Mucosa of rectum (tissue), 2 donors: ENCODE results near the gene CCDC17.

Experiments used
- H3K27ac ChIP-seq, 2 donors: one replicate each; pipeline ENCODE4 v1.7.0; 2013; ENCODE audit warnings: inconsistent platforms in 2 of 2, low read depth in 2 of 2, low read length in 2 of 2
- H3K27me3 ChIP-seq, 2 donors: one replicate each; pipeline ENCODE4 v1.7.0; 2013; ENCODE audit warnings: low read length in 2 of 2; ENCODE audit not compliant: control insufficient read depth in 2 of 2, insufficient read depth in 2 of 2
- H3K36me3 ChIP-seq, 2 donors: one replicate each; pipeline ENCODE4 v1.7.0; 2013; ENCODE audit warnings: low read length in 2 of 2; ENCODE audit not compliant: control insufficient read depth in 2 of 2, insufficient read depth in 2 of 2
- H3K4me1 ChIP-seq, 2 donors: one replicate each; pipeline ENCODE4 v1.7.0; 2013; ENCODE audit warnings: low read length in 2 of 2, mild to moderate bottlenecking in 1 of 2; ENCODE audit not compliant: control insufficient read depth in 2 of 2, insufficient read depth in 2 of 2
- H3K4me3 ChIP-seq, 2 donors: one replicate each; pipeline ENCODE4 v1.7.0; 2013; ENCODE audit warnings: low read length in 2 of 2
- H3K9ac ChIP-seq, 2 donors: one replicate each; pipeline ENCODE4 v1.7.0; 2013; ENCODE audit warnings: low read length in 2 of 2, low read depth in 1 of 2, mild to moderate bottlenecking in 1 of 2
- H3K9me3 ChIP-seq, 2 donors: one replicate each; pipeline ENCODE4 v1.7.0; 2013; ENCODE audit warnings: low read length in 2 of 2; ENCODE audit not compliant: control insufficient read depth in 2 of 2
- donor health status: healthy.
- donor health status: Normal muscosa, but diverticular disease.

Gene CCDC17

GRCh38 chr1:45622524-45623394 lies 1.1 kb downstream of the CCDC17 start:
- H3K4me1 ChIP-seq = peaks cover 0 to 5% of the 10 kb centered on the region in 2 donors
- H3K9me3 ChIP-seq = no peaks in the 10 kb centered on the region
- H3K4me3 ChIP-seq = no peak overlapping the region
- no peaks in the 10 kb centered on the region for H3K27me3 ChIP-seq
- H3K27ac ChIP-seq = no peak overlapping the region
- H3K9ac ChIP-seq = no peak overlapping the region
- H3K36me3 ChIP-seq = peaks cover 25 to 57% of the 10 kb centered on the region in 2 donors

GRCh38 chr1:45621895-45622523 lies 1.8 kb downstream of the CCDC17 start:
- peaks cover 31 to 58% of the 10 kb centered on the region in 2 donors for H3K36me3 ChIP-seq
- H3K4me1 ChIP-seq = peaks cover 0 to 5% of the 10 kb centered on the region in 2 donors
- no peaks in the 10 kb centered on the region for H3K9me3 ChIP-seq
- H3K27me3 ChIP-seq = no peaks in the 10 kb centered on the region
- no peak overlapping the region for H3K9ac ChIP-seq
- H3K27ac ChIP-seq = peak overlapping the region in 1 of 2 donors; percentile 23
- no peak overlapping the region for H3K4me3 ChIP-seq

- Histone ChIP-seq H3K4me1 (peaks cover 0 to 5% of the 10 kb centered on the region in 2 donors), H3K9me3 (no peaks in the 10 kb centered on the region), H3K4me3 (no peak overlapping the region), H3K36me3 (peaks cover 35 to 61% of the 10 kb centered on the region in 2 donors), H3K9ac (no peak overlapping the region), H3K27me3 (no peaks in the 10 kb centered on the region), H3K27ac (peak overlapping the region; percentile 23 to 31)
Observed at GRCh38 chr1:45621501-45621836, 2.4 kb downstream of the CCDC17 start.

GRCh38 chr1:45620588-45621500 lies 3.0 kb downstream of the CCDC17 start:
- Histone ChIP-seq H3K27ac (peak overlapping the region in 1 of 2 donors; percentile 23), H3K9ac (no peak overlapping the region), H3K36me3 (peaks cover 38 to 65% of the 10 kb centered on the region in 2 donors), H3K9me3 (no peaks in the 10 kb centered on the region), H3K4me3 (no peak overlapping the region), H3K4me1 (peaks cover 0 to 5% of the 10 kb centered on the region in 2 donors), H3K27me3 (no peaks in the 10 kb centered on the region)

GRCh38 chr1:45619149-45619921 lies 4.5 kb downstream of the CCDC17 start:
- Histone ChIP-seq H3K4me3 (no peak overlapping the region), H3K36me3 (peaks cover 47 to 71% of the 10 kb centered on the region in 2 donors), H3K9me3 (no peaks in the 10 kb centered on the region), H3K9ac (no peak overlapping the region), H3K27me3 (no peaks in the 10 kb centered on the region), H3K4me1 (peaks cover 0 to 4% of the 10 kb centered on the region in 2 donors), H3K27ac (no peak overlapping the region)

- Histone ChIP-seq H3K27me3 (no peaks in the 10 kb centered on the region), H3K9me3 (no peaks in the 10 kb centered on the region), H3K9ac (no peak overlapping the region), H3K27ac (no peak overlapping the region), H3K4me1 (peaks cover 0 to 3% of the 10 kb centered on the region in 2 donors), H3K36me3 (peaks cover 42 to 68% of the 10 kb centered on the region in 2 donors), H3K4me3 (no peak overlapping the region)
Observed at GRCh38 chr1:45617618-45618017, 6.2 kb downstream of the CCDC17 start.

- Histone ChIP-seq H3K27ac (no peak overlapping the region), H3K4me3 (no peak overlapping the region), H3K9me3 (no peaks in the 10 kb centered on the region), H3K36me3 (peaks cover 42 to 64% of the 10 kb centered on the region in 2 donors), H3K9ac (no peak overlapping the region), H3K4me1 (peaks cover 0 to 3% of the 10 kb centered on the region in 2 donors), H3K27me3 (no peaks in the 10 kb centered on the region)
Observed at GRCh38 chr1:45615885-45616284, 8.0 kb downstream of the CCDC17 start.

- Histone ChIP-seq H3K36me3 (peaks cover 47 to 55% of the 10 kb centered on the region in 2 donors), H3K9ac (no peak overlapping the region), H3K4me1 (no peaks in the 10 kb centered on the region), H3K27me3 (no peaks in the 10 kb centered on the region), H3K4me3 (no peak overlapping the region), H3K9me3 (no peaks in the 10 kb centered on the region), H3K27ac (no peak overlapping the region)
Observed at GRCh38 chr1:45612941-45613579, 10.8 kb downstream of the CCDC17 start.

- Histone ChIP-seq H3K4me1 (no peaks in the 10 kb centered on the region), H3K27ac (no peak overlapping the region), H3K36me3 (peaks cover 27 to 48% of the 10 kb centered on the region in 2 donors), H3K9me3 (no peaks in the 10 kb centered on the region), H3K4me3 (no peak overlapping the region), H3K27me3 (no peaks in the 10 kb centered on the region), H3K9ac (no peak overlapping the region)
Observed at GRCh38 chr1:45610589-45611226, 13.1 kb downstream of the CCDC17 start.
